ENCODE measurements around the gene LCE3A.
A peak's percentile ranks its signal among the peaks of the same experiment; 100 is the strongest.

The LCE3A gene

GRCh38 chr1:152654110-152654509, 31.2 kb upstream of the LCE3A start:
- peak; percentile 70 for TF ChIP-seq CTCF (IDR thresholded peaks at IDR 0.05; ENCODE audit: low read length, missing control alignments)
- H3K4me3 ChIP-seq (replicated peaks; ENCODE audit: low read depth, low read length) = no peak overlapping the region
- DNase-seq (ENCODE audit: low read depth) = peak; percentile 48

- no peak for TF ChIP-seq CTCF (IDR thresholded peaks at IDR 0.05; ENCODE audit: low read length, missing control alignments)
- no peak overlapping the region for H3K4me3 ChIP-seq (replicated peaks; ENCODE audit: low read depth, low read length)
- no peak for DNase-seq (ENCODE audit: low read depth)
Observed at GRCh38 chr1:152646656-152647055, 23.8 kb upstream of the LCE3A start.

GRCh38 chr1:152645146-152645545, 22.2 kb upstream of the LCE3A start:
- no peak overlapping the region for H3K4me3 ChIP-seq (replicated peaks; ENCODE audit: low read depth, low read length)
- DNase-seq (ENCODE audit: low read depth) = no peak
- no peak for TF ChIP-seq CTCF (IDR thresholded peaks at IDR 0.05; ENCODE audit: low read length, missing control alignments)

- no peak for DNase-seq (ENCODE audit: low read depth)
- H3K4me3 ChIP-seq (replicated peaks; ENCODE audit: low read depth, low read length) = no peak overlapping the region
- TF ChIP-seq CTCF (IDR thresholded peaks at IDR 0.05; ENCODE audit: low read length, missing control alignments) = no peak
Observed at GRCh38 chr1:152643945-152644344, 21.0 kb upstream of the LCE3A start.

GRCh38 chr1:152640351-152640750, 17.4 kb upstream of the LCE3A start:
- TF ChIP-seq CTCF (IDR thresholded peaks at IDR 0.05; ENCODE audit: low read length, missing control alignments) = no peak
- no peak overlapping the region for H3K4me3 ChIP-seq (replicated peaks; ENCODE audit: low read depth, low read length)
- no peak for DNase-seq (ENCODE audit: low read depth)

GRCh38 chr1:152630596-152630995, 7.7 kb upstream of the LCE3A start:
- no peak for DNase-seq (ENCODE audit: low read depth)
- TF ChIP-seq CTCF (IDR thresholded peaks at IDR 0.05; ENCODE audit: low read length, missing control alignments) = no peak
- no peak overlapping the region for H3K4me3 ChIP-seq (replicated peaks; ENCODE audit: low read depth, low read length)

- DNase-seq (ENCODE audit: low read depth) = no peak
- no peak for TF ChIP-seq CTCF (IDR thresholded peaks at IDR 0.05; ENCODE audit: low read length, missing control alignments)
- no peak overlapping the region for H3K4me3 ChIP-seq (replicated peaks; ENCODE audit: low read depth, low read length)
Observed at GRCh38 chr1:152626744-152627143, 3.8 kb upstream of the LCE3A start.
